ENCODE measurements around the gene TMEM63B.
"Not testable (repeated sequence)": the region's sequence is repeated elsewhere in the genome, so short reads cannot be mapped to it uniquely, and the experiment has no call there.

Gene TMEM63B

DNA sequence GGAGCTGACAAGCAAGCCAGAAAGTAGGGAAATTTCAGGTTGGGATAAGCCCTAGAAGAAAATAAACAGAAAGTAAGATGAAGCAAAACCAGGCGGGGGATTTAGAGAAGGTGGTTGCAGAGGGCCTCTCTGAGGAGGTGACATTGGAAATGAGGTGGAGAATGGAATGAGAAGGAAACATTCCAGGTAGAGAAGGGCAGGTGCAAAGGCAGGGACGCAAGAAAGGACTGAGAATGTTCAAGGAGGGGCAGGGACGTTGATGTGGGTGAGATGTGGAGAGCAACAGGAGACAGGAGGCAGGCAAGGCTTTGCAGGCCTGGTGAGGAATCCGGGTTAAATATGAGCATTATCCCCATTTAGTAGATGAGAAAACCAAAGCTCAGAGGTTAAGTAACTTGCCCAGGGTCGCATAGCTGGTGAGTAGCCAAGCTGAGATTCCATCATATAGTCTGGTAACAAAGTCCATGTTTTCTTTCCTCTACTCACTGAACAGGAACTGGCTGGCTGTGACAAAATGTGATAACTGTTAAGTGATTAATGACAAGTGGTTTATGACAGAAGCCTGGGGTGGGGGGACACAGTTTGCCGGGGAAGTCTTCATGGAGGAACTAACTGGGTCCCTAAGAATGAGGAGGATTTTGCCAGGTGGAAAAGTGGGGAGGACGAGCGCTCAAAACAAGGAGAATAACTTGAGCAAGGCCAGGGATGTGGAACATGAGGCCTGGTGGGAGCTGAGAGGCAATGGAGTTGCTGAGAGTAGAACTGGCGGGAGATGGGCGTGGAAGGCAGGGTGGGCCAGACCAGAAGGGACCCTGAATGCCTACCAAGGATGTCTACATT lies 32.7 kb upstream of the TMEM63B start:
- DNase-seq: no peak

DNA sequence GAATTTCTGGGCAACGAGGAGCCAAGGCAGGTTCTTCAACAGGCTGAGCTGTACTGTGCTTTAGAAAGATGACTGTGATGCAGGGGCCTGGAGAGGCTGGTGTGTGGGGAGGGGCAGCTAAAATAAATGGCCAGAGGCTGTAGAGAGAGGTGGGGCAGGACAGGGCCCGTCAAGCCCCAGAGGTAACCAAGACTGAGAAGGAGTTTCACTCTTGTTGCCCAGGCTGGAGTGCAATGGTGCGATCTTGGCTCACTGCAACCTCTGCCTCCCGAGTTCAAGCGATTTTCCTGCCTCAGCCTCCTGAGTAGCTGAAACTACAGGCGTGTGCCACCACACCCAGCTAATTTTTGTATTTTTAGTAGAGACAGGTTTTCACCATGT lies 32.1 kb upstream of the TMEM63B start:
- DNase-seq: not testable (repeated sequence)

GRCh38 chr6:44096612-44097011 lies 30.7 kb upstream of the TMEM63B start:
- no peak for DNase-seq

- no peak for DNase-seq
Observed at GRCh38 chr6:44097782-44098317, 29.5 kb upstream of the TMEM63B start.

DNA sequence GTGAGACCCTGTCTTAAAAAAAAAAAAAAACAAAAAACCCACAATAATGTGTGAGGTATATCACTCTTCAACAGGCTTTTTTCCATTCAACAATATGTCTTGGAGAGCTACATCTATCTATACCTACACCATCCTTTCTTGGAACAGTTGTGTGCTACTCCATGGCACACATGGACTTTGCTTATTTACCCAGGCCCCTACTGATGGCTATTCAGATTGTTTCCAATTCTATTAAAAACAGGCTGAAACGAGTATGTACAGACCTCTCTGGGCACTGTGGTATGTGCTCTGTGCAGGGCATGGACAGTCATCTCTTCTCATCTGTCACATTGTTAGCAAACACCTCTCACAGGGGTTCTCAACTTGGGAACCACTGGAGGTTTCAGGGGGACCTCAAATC lies 28.2 kb upstream of the TMEM63B start:
- no peak for DNase-seq

DNA sequence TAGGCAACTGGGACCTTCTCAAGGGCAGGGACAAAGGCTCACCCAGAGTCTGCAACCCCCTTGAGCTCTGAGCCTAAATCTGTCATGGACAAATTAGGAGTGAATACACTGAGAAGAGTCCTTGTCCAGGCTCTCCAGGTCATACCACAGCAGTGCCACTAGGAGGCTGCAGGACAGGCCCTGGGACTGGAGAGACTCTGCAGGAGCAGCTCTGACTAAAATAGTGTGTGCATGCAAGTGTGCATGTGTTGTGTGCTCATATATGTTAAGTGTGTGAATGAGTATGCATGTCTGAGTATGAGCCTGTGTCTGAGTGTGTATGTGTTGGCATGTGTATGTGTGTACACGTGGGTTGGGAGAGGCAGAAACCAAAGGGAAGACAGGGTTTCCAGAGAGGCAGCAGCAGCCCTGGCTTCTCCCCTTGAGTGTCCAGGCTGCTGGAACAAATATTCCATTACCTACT lies 27.2 kb upstream of the TMEM63B start:
- no peak for DNase-seq

GRCh38 chr6:44101832-44102231 lies 25.5 kb upstream of the TMEM63B start:
- no peak for DNase-seq

- DNase-seq: no peak
Observed at GRCh38 chr6:44102527-44102926, 24.8 kb upstream of the TMEM63B start.

- no peak for DNase-seq
Observed at GRCh38 chr6:44104481-44105021, 22.8 kb upstream of the TMEM63B start.

- DNase-seq: no peak
Observed at GRCh38 chr6:44105146-44105545, 22.2 kb upstream of the TMEM63B start.

- DNase-seq: no peak
Observed at GRCh38 chr6:44105993-44106740, 21.2 kb upstream of the TMEM63B start.

DNA sequence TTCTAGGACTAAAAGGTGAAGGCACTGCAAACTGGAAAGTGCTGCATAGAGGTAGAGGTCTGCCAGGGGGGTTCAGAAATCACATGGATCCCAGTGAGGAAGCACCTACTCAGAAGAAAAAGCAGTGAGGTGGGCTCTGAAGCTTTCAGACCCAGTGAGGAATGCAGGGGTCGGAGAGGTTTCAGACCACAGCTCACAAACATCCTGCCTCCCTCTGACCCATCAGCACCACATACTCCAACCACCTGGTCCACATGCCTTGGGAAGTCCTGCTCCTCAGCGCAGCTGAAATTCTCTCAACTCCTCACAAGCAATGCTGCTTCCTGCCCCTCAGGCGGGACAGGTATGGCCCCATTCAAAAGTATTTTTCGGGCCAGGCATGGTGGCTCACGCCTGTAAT lies 20.3 kb upstream of the TMEM63B start:
- no peak for DNase-seq

- no peak for DNase-seq
Observed at GRCh38 chr6:44108471-44108870, 18.9 kb upstream of the TMEM63B start.

GRCh38 chr6:44109212-44109611 lies 18.1 kb upstream of the TMEM63B start:
- no peak for DNase-seq

DNA sequence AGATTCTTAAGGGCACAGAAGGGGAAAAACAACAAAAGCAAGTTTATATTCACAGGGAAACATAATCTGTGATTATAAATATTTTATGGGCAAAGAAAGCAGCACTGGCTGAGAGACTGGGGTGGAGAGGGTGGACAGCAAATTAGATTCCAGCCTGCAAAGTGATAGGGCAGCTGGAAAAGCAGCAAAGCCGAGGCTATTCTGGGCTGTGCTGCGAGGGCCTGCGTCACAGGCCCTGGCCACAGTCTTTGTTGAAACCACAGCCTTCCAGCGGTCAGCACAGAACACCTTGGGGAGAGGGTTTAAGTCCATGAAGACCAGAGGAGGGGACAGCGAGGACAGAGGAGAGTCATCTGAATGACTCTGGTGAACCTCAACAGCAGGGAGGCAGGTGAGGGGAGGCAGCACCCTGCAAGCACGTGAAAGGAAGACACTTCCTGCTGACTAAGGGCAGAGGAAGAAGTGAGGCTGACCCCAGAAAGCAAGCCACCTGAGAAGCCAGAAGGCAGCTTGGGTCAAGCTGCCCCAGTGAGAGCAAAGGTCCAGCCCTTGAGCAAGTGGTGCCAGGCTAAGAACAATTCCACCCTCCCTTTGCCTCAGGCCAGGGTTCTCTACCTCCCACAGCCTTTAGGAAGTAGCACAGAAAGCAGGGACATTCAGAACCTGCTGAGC lies 17.2 kb upstream of the TMEM63B start:
- DNase-seq: no peak

GRCh38 chr6:44110966-44111365 lies 16.4 kb upstream of the TMEM63B start:
- DNase-seq: no peak

GRCh38 chr6:44111434-44112417 lies 15.6 kb upstream of the TMEM63B start:
- DNase-seq: no peak

DNA sequence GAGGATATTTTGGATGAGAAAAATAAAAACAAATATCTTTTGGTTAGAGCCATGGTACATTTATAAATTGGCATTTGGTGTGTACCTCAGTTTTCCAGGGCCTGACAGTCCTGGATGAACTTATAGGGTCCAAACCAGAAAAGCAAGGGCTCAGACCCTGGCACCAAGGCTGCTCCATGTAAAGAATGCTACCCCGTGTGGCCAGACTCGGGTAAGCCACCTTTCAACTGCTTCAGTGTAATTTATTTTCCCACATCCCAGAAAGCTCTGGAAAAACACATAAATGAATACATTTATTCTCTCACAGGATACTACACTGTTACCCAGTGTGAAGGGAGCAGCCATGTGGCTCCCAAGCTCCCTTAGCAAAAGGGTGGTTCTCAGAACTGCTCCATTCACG lies 13.9 kb upstream of the TMEM63B start:
- no peak for DNase-seq

- DNase-seq: no peak
Observed at GRCh38 chr6:44115866-44116265, 11.5 kb upstream of the TMEM63B start.

- DNase-seq: no peak
Observed at GRCh38 chr6:44116641-44117382, 10.5 kb upstream of the TMEM63B start.

Data from DMS 273 treated with DMSO at 0.1 percent for 48 hours (cell line).